ENCODE measurements around the gene TEPSIN.

Gene TEPSIN

DNA sequence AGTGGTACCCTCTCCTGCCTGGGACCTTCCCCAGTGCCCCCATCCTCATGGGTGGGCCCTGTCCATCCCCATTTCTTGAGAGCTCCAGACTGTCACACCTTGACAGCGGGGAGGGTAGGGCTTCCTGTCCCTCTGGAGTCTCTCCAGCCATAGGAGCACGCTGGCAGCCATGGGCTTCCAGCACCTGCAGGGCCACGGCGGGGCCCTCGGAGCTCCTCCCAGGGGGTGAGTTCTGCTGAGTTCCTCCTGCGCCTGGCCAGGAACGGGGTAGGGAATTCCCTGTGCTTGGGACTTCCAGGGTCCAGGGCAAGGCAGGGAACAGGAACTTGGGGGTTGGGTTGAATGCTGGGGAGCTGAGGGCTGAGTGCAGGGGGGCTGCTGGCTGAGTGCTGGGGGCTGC, 49.8 kb downstream of the TEPSIN start:
- FAIRE-seq (no peak), DNase-seq (ENCODE audit: insufficient read length, low spot score) (no peak)

DNA sequence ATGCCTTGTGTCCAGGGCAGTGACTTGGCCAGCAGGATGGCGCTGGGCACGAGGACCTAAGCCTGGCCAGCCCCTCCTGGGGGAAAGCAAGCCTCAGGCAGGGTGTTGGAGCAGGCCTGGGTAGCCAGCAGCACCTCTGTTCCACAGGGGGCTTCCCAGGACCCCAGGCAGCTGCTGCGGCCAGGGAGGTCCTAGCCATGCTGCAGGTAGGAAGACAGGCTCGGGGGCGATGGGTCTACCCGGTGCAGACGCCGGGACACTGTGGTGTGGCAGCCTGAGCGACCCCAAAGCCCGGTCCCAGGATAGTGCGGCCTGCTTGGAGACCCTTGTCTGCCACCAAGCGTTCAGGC, 50.4 kb downstream of the TEPSIN start:
- FAIRE-seq = no peak

DNA sequence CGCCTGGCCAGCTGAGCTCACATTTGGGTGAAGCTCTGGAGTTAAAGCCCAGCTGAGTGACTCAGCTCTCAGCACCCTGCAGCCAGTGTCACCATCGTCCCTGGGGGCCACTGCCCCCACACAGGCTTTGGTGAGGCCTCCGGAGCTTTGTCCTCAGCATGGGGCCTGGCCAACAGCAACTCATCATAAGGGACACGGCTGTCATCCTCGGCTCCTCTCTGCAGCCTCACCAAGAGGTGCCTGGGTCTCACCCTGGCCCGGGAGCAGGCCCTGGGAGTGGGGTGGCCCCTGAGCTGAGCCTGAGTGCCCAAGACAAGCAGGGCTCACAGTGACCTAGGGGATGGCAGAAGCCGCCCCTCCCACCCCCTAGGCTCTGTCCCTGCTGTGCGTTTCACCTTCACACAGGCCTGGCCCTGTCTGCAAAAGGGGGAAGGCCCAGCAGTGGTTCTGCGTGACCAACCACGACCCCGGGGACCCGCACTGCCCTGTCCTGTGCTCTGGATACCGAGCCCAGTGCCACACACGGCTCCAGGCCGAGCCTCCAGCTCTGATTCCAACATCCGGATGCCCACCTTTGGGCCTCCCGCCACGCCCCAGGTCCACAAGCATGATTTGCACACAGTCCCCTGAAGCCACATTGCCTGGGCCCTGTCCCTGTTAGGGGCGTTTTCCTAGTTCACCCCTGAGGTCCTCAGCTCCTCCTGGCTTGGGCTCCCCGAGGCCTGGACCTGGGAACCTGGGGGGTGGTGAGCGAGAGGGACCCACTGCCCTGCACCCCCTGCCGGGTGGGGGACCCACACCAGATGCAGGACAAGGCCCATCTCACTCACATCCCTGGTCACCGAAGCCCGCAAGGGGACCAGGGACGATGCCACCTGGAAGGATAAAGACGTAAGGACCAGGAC, 51.0 kb downstream of the TEPSIN start:
- DNase-seq (ENCODE audit: insufficient read length, low spot score) (no peak), FAIRE-seq (no peak)

More for the DNA sequence above, 50.4 kb downstream of the TEPSIN start:
- DNase-seq (ENCODE audit: insufficient read length, low spot score) = no peak

DNA sequence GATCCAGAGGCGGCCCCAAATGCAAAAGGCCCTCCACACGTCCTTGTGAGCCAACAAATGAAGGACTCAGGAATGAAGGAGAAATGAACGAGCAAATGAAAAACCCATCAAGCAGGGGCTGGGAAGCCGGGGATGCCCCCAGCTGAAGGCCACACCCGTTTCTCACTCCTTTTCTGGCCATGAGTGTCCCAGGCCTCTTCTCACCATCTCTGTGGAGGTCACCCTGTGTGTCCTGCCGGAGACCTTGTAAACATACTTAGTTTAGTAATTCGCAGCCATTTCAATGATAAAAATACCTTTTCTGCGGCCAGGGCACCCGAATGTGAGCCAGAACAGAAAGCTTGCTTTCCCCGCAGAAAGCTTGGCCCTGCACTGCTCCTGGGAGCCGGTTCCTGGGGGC, 51.7 kb downstream of the TEPSIN start:
- FAIRE-seq (no peak), DNase-seq (ENCODE audit: insufficient read length, low spot score) (no peak)

DNA sequence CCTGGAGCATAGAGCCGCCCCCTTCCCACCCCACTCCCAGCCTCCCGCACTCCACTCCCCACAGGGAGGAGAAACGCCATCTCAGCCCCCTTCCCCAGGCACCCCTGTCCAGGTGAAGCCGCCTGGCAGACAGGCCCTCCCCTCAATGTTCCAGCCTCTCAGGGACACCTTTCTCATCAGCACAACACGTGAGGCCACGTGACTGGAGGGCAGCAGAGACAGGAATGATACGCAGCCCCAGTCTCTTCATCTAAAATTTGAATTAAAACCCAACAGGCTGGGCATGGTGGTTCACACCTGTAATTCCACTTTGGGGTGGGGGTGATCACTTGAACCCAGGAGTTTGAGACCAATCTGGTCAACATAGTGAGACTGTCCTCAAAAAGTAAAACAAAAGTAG, 52.7 kb downstream of the TEPSIN start:
- FAIRE-seq (no peak), DNase-seq (ENCODE audit: insufficient read length, low spot score) (no peak)

DNA sequence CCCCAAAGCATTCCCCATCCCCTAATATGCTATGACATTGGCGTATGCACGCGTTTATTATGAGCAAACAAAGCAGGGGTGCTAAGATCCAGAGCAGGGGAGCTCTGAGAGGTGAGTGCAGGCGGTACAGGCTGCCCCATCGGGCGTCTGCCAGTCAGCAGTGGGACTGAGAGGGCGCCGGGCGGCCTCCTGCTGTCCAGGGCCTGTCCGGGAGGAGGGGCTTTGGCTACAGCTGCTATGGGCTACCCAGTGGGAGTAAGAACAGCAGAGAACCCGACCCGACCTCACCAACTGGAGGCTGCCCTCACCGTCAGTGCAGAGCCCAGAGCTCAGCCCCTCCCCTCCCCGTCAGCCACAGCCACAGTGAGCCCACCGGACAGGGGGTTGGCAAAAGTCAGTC, 54.3 kb downstream of the TEPSIN start:
- FAIRE-seq (no peak), DNase-seq (ENCODE audit: insufficient read length, low spot score) (no peak)

DNA sequence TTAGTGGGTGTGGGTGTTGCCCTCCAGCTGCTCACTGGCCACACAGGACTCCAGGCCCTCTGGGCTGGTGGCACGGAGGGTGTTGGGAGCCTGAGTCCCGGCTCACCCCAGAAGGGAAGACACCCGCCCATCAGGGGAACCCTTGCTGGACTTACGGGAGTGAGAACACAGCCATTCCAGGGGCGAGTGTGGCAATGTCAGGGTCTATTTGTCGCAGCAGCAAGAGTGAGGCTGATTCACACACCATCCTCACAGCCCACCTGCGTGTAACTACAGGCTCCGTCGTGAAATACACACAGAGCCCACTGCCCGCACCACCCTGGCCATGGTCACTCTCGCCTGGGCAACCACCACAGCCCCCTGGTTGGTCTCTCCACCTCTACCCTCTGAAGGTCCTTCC, 55.0 kb downstream of the TEPSIN start:
- FAIRE-seq (no peak), DNase-seq (ENCODE audit: insufficient read length, low spot score) (no peak)

DNA sequence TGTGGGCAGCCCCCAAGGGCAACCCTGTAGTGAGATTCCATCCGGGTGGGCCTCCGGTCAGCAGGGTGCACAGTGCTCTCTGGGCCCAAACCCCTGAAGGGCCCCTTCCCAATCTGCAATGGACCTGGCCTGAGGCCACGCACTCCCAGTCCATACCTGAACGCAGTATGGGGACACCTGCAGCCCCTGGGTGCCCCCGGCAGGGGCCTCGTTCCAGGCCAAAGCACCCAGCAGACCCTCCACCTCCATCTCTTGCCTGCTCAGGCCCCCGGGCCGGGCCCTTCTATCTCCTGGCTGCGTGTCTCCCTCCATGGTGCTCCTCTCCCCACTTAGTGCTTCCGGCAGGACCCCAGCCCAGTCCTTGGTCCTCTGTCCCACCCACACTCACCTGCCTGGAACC, 55.5 kb downstream of the TEPSIN start:
- FAIRE-seq = no peak
- no peak for DNase-seq (ENCODE audit: insufficient read length, low spot score)

DNA sequence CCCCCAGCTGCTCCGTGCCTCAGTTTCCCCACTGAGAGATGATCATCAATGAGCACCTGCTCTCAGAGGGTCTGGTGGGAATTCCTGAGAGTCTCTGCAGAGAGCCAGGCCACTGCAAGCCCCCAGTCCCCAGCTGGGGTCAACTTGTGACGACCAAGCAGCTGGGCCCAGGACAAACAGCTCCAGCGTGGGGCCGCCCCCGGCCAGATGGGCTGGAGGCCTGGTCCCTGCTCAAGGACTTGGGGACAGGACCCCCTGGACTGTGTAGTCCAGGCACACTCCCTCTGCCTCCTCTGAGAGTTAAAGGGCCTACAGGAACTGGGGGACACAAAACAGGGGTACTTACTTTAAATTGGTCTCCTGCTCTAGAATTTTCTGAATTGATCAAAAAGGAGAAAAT, 56.3 kb downstream of the TEPSIN start:
- FAIRE-seq (no peak), DNase-seq (ENCODE audit: insufficient read length, low spot score) (no peak)

DNA sequence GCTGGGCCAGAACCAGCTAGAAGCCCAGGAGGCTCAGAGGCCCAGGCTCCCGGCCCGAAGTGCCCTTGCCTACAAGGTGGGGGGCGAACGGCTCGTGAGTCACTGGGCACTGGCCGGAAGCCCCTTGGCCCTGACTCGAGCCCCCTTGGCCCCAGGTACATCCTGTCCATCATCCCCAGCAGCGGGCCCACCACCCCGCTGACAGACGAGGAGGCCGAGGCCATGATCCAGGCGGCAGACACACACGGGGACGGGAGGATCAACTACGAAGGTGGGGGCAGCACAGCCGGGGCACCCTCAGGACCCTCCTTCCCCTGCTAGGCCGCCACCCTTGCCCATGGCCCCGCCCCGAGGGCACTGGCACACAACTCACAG, 57.1 kb downstream of the TEPSIN start:
- DNase-seq (ENCODE audit: insufficient read length, low spot score) (no peak), FAIRE-seq (no peak)

DNA sequence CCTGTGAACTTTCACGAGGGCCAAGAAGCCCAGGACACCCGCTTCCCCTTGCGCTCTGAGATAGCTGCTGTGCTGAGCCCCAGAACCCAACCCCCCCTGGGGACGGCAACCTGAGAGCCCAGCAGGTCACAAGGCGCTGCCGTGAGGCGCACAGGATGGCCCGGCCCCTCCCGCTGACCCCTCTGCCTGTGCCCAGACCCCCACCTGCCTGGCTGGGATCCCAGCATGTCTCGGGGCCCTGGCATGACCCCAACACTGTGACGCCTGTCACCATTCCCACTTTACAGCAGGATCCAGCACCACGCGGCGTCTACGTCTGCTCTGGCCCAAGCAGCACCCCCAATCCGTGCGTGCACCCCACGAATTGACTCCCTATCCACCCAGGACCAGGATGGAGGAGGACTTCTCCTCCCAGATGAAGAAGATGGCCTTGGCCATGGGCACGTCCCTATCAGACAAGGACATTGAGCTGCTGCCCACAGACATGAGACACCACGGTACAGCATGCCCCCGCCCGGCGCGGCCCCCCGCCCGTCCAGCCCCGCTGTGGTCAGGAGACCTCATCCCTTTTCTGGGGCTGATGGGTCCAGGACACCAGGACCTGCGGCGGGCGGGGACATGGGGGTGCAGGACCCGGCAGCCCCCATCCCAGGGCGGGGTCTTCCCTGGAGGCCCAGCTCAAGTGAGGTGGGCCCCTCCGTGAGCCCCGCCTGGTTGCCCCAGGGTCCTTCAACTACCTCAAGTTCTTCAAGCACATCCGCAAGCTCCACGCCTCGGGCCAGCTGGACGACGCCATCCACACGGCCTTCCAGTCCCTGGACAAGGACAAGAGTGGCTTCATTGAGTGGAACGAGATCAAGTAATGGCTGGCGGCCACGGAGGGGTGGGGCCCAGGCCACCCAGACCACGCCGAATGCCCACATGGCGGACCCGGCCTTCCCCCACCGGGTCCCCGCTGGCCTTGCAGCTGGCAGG, 57.7 kb downstream of the TEPSIN start:
- DNase-seq (ENCODE audit: insufficient read length, low spot score) = no peak
- no peak for FAIRE-seq

DNA sequence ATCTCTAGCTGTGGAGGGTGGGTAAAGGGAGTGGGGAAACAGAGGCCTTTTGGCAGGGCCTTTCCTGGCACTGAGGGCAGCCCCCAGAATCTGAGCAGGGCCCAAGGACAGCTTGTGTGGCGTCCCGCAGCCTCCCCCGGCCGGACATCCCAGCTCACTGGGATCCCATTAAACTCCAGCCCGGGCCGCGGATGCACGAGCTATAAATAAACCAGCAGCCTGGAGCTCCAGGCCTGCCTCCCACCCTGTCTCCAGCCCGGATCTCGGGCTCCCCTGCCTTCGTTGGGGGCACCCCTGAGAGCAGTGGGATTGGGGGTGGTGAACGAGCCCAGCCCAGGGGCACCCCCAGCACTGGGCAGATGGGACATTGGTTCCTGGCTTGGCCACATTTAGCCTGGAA, 59.0 kb downstream of the TEPSIN start:
- FAIRE-seq = no peak
- no peak for DNase-seq (ENCODE audit: insufficient read length, low spot score)

DNA sequence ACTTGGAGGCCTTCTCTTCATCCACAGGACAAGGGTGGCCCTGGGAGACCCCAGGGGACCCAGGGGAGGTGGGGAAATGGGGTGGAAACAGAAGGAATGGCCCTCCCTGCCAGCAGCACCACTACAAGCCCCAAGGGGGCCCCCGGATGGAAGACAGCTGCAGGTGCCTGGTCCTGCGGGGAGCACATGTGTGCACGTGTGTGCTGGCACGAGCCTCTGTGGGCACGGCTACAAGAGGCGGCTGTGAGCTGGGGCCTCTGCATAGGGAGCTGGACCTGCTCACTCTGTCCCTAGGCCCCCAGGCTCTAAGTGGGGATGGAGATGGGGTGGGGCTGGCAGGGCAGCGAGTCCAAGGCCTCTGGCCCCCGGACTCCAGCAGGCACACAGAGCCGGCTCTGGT, 59.6 kb downstream of the TEPSIN start:
- no peak for DNase-seq (ENCODE audit: insufficient read length, low spot score)
- no peak for FAIRE-seq

Data from HTR-8/SVneo (cell line).